NCI-H526 (cell line): ENCODE data around the gene INHBC.
"Not testable (repeated sequence)": the region's sequence is repeated elsewhere in the genome, so short reads cannot be mapped to it uniquely, and the experiment has no call there.

ENCODE experiments used
- DNase-seq, 2 experiments: peaks; one replicate each; lab custom pipeline; 2025; lab: John Stamatoyannopoulos, UW

INHBC gene

DNA sequence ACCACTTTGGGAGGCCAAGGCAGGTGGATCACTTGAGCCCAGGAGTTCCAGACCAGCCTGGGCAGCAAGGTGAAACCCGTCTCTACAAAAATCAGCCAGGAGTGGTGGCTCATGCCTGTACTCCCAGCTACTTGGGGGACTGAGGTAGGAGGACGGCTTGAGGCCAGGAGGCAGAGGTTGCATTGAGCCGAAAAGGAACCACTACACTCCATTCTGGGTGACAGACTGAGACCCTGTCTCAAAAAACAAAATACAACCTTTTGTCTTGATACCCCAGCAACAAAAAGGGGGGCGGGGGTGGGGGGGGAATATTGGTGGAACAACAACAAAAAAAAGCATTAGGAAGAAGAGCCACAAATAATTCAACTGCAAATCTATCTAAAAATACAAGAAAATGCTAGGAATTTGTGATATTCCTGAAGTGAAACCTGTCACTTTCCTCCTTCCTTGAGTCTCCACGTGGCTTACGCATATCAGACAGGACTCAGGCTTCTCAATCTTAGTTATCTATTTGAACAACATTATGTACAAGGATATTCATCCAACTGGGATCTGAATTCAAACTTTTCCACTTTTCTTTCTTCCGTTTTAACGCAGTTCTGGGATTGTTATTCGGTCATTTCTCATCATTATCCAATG is 5.0 kb upstream of the INHBC start:
- no peak for DNase-seq

DNA sequence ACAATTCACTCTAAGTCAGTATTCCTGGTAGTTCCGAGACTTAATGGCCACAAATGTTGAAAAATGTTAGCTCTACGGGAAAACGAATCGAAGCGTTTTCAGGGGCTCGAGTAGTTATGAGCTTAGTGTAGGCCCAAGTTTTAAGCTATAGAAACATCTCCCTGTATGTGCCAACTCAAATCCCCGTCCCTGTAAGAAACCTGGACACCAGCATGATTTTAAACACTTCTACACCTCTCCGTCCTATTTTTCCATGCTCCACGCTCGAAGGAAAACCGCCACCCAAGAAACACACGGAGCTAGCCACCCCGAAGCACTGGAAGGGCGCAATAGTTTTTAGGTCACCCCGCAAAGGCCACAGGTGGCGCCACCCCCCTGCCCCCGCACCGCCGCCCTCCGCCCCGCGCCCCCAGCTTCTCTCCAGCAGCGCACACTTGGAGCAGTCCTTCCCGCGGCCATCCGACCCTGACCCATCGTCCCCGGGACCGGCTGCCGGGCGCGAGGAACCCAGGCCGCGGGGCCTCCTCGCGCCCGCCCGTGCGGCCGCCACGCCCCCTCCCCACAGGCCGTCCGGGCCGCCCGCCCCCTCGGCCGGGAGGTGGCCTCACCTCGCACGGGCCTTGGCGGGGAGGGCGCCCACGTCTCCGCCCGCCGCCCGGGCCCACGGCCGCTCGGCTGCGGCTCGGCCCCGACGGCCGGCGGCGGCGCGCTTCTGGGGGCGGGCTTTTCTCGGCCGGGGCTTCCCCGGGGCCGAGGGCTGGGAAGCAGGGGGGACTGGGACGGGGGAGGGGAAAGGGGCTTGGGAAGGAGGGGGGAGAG is 4.3 kb upstream of the INHBC start:
- DNase-seq = no peak

DNA sequence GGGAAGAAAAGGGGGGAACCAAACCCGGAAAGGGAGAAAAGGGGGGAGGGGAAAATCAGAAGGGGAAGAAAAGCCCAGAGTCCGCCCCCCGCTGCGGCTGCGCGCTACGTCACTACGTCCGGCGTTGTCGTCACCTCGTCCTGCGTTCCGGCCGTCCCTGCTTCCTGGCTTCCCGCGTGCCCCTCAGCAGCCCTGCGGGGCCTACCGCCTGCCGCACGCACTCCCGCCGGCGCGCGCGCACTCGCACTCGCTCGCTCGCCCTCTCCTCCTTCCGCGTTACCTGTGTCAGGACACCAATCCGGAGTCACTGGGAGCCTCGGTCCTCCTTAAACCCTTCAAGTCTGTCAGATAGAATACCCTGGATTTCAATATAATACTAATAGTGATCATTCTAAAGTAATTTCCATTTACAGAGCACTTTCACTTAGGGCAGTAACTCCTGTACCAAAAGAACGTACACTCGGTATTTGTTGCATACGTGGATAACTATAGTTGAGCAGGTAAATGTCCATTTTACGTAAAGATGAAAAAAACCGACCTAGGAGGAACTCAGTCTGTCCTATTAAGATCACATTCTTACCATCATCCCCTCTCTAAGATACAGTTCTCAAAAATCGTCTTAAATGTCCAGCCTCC is 3.5 kb upstream of the INHBC start, which contains the start of gene R3HDM2:
TSS of gene R3HDM2 (minus strand) at position 113 of the 636 bp plus-strand sequence. CDS start 120,615 bp downstream, outside the sequence.
- DNase-seq = peak; percentile 88 to 98

DNA sequence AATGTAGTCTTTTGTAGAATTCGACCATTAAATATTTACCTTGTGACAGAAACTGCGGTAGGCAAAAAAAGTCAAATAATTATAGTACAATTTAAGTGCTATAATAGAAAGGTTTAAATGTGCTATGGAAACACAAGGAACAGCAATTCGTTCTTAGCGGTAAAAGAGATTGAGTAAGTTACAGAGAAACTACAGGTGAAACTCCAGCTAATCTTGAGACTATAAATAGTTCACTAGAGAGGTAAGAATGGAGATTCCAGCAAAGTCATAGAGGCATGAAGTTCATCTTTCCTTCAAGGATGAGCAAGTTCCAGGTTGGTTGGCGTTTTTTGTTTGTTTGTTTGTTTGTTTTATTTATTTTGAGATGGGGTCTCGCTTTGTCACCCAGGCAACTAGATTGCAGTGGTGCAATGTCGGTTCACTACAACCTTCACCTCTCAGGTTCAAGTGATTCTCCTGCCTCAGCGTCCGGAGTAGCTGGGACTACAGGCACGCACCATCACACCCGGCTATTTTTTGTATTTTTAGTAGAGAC is 2.9 kb upstream of the INHBC start:
- no peak for DNase-seq

DNA sequence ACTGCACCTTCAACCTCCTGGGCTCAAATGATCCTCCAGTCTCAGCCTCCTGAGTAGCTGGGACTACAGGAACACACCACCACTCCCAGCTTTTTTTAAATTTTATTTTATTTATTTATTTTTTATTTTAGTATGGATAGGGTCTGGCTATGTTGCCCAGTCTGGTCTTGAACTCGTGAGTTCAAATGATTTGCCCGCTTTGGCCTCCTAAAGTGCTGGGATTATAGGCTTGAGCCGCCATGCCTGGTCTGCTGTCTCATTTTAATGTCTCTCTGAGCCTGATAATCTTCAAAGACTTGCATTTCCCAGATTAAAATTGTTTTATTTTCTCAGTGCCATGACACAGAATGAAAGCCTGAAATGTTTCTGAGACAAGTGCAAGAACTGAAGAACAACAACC is 1.2 kb upstream of the INHBC start:
- DNase-seq = no peak

DNA sequence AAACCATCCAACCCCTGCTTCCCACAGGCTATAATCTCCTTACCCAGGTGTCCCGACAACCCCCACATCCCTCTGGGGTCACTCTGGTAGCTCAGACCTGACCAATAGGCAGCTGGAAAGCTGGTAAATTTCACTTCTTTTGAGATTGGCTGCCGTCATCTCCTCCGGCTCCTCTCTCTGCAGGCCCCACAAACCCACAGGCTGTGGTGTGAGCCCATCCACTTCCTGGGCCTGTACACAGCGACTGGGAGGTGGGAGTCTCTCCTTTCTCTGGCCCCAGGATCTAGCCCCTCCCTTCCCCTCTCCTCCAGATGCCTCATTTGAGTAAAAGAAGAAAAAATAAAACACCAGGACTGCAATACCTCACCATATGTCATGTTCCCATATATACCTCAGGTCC is 709 bp downstream of the INHBC start:
- no peak for DNase-seq

DNA sequence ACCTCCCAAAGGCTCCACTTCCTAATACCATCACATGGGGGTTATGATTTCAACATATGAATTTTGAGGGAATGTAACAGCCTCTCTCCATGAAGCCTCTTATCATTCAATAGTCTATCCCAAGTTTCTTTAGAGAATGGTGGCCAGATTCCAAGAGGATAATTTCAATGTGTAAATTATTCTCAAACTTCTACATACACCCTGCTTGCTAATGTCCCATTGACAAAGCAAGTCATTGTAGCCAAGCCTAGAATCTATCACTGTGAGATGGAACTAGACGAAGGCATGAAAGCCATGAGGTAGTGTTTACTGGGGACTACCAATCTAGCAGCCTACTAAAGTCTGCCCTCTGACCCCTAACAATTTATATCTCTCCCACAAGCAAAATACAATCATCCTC is 3.8 kb downstream of the INHBC start:
- DNase-seq = no peak

DNA sequence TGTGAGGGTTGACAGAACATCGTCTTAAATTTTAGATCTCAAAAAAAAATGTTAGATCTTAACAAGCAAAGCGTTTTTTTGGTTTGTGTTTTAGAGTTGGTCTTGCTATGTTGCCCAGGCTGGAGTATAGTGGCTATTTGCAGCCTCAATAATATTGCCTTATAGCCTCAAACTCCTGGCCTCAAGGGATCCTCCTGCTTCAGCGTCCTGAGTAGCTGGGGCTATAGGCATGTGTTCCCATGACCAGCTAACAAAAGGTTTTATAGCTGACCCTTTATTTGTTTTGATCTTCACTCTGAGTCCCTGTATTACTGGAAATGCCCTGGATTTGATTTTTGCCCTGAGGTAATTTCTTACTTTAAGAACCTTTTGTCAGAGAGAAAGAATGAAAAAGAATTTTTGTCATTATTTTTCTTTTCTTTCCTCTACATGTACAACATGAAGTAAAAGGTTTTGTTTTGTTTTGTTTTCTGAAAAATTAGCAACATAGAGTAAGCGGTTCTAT is 5.2 kb downstream of the INHBC start:
- DNase-seq = no peak

DNA sequence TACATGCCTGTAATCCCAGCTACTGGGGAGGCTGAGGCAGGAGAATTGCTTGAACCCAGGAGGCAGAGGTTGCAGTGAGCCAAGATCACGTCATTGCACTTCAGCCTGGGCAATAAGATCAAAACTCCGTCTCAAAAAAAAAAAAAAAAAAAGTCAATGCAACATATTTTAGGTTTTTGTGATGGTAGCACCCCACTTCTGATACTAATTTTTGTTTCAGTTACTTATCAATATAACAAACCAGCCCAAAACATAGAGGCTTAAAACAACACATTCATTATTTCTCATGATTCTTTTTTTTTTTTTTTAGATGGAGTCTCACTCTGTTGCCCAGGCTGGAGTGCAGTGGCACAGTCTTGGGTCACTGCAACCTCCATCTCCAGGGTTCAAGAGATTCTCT is 6.8 kb downstream of the INHBC start:
- not testable (repeated sequence) for DNase-seq

DNA sequence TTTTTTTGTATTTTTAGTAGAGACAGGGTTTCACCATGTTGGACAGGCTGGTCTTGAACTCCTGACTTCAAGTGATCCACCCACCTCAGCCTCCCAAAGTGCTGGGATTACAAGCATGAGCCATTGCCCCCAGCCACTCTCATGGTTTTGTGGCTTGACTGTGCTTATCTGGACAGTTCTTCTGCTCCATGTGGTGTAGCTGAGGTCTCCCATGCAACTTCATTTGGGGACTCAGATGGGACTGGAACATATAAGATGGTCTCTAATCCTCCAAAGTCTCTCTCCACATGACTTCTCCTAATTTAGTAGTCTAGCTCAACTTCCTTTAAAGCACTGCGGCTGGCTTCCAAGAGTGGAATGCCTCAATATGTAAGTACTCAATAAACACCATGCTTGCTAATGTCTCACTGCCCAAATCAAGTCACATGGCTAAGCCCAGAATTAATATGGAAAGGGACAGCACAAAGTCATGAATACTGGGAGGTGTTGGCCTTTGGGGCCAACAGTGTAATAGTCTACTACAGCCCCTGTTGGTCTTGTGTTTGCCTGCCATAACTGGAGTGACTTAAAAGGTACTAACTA is 7.4 kb downstream of the INHBC start:
- DNase-seq = no peak

DNA sequence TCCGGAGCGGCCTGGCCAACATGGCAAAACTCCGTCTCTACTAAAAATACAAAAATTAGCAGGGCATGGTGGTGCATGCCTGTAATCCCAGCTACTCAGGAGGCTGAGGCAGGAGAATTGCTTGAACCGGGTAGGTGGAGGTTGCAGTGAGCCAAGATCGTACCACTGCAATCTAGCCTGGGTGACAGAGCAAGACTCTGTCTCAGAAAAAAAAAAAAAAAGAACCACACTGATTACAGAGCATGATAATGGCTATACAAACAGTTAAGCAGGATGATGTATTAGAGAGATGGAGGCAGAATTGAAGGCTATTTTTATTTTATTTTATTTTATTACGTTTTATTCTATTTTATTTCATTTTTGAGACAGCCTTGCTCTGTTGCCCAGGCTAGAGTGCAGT is 9.8 kb downstream of the INHBC start:
- DNase-seq = not testable (repeated sequence)

DNA sequence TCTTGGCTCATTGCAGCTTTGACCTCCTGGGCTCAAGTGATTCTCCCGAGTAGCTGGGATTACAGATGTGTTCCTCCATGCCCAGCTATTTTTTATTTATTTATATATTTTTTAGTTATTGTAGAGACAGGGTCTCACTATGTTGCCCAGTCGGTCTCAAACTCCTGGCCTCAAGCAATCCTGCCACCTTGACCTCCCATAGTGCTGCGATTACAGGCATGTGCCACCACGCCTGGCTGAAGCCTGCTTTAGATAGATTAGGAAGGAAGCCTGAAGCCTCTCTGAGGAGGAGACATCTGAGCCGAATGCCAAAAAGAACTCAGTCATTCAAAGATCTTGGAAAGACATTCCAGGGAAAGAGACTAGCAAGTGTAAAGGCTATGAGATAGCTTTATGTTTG is 10.2 kb downstream of the INHBC start:
- no peak for DNase-seq

DNA sequence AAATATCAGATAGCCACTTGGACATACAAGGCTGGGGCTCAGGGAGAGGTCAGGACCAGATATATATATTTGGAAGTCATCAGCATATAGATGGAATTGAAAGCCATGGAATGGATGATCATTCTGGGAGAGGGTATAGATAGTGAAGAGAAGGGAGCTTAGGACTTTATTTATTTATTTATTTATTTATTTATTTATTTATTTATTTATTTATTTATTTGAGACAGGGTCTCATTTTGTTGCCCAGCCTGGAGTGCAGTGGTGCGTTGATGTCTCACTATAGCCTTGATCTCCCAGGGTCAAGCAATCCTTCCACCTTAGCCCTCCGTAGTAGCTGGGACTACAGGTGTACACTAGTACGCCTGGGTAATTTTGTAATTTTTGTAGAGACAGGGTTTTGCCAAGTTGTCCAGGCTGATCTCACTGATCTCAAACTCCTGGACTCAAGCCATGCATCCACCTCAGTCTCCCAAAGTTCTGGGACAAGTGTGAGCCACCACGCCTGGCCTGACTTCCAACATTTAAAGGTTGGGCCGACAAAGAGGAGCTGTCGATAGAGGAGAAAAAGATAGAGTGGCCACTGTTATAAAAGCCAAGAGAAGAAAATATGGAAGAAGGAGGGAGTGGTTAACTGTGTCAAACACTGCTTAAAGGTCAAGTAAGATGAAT is 11.8 kb downstream of the INHBC start:
- DNase-seq = no peak

DNA sequence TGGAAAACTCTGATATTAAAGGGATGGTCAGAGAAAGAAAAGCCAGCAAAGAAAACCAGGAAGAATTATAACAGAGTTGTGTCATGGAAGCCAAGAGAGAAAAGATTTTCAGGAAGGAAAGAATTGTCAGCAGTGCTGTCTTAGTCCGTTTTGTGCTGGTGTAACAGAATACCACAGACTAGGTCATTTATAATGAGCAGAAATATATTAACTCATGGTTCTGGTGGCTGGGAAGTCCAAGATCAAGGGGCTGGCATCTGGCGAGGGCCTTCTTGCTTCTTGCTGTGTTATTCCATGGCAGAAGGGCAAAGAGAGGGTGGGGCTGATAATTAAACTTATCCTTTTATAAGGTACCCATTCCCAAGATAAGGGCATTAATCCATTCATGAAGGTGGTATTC is 14.1 kb downstream of the INHBC start:
- no peak for DNase-seq

DNA sequence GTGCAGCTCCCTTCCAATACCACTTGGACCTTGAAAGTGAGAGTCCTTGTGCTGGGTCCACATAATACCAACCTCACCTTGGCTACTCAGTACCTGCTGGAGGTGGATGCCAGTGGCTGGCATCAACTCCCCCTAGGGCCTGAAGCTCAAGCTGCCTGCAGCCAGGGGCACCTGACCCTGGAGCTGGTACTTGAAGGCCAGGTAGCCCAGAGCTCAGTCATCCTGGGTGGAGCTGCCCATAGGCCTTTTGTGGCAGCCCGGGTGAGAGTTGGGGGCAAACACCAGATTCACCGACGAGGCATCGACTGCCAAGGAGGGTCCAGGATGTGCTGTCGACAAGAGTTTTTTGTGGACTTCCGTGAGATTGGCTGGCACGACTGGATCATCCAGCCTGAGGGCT is 14.8 kb downstream of the INHBC start:
- no peak for DNase-seq

DNA sequence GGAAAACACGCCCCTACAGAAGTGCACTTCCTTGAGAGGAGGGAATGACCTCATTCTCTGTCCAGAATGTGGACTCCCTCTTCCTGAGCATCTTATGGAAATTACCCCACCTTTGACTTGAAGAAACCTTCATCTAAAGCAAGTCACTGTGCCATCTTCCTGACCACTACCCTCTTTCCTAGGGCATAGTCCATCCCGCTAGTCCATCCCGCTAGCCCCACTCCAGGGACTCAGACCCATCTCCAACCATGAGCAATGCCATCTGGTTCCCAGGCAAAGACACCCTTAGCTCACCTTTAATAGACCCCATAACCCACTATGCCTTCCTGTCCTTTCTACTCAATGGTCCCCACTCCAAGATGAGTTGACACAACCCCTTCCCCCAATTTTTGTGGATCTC is 15.5 kb downstream of the INHBC start:
- no peak for DNase-seq

DNA sequence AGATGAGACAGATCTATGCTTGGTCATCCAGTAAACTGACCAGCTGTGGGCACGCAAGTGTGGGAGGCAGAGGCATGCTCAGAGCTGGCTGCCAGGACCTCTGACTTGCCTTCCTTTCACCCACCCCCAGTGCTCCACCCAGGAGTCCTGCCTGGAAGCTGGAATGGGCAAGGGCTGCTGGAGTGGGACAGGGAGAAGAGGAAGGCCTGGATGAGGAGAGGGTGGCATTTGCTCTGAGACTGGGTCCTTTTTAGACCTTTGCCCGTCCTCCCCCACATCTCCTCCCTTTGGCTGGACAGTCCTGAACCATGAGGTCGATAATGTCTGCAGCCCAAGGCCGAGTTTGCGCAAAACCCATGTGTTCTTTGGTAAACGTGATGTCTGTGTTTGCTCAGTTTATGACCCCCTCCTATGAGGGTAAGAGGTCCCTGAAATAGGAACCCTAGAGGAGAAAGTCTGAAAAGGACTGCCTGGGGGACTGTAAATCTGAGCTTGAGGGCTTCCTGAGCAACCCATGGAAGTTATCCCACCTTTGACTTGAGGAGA is 16.7 kb downstream of the INHBC start:
- DNase-seq = no peak

DNA sequence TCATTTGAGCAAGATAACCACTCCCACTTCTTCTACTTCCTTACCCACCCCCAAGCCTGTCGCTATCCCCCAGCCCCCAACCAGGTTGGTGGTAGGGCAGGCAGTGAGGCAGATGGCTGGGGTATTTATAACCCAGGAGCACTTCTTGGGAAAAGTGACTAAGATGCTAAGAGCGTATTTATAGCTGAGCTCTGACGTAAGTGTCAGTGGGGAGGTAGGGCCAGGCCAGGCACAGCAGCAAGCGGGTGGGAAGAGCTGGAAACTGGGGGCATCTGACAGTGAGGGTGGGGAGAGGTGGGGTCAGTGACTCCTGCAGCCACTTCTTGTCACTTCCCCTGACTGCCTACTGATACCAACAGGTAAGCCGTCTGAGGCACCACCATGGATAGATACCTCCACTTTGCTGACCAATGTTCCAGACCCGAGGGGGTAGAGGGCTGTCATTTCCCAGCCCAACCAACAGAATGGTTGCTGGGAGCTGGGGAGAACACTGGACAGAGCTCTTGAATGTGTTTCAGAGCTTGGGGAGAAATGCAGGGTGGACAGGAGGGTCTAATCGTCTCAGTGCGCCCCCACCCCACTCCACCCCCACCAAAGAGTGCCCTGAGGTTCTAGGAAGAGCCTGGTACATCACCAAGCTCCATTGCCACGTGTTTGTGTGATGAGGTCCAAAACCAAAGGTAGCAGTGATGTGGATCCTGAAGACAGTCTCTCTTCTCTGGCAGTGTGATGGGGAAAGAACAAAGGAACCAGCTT is 17.8 kb downstream of the INHBC start:
- no peak for DNase-seq

DNA sequence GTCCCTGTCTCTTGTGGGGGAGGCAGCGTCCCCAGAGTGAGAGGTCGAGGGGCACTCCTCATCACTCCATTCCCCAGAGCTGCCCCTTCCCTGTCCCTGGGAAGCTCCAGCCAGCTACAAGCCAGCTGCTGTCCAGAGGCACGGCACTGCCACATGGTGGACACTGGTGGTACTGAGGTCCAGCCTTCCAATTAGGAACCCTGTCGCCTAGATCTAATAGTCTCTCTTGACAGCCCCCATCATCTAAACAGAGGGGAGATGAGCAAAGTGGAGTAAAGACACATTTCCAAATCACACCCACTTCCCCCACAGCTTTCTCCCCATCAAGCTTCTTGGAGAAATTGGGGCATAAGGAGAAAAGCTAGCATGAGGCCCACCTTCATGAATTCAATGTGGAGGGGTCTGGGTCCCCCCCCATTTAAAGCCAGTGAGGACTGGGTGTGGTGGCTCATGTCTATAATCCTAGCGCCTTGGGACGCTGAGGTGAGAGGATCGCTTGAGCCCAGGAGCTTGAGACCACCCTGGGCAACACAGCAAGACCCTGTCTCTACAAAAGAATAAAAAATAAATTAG is 18.4 kb downstream of the INHBC start:
- DNase-seq = peak; percentile 27 to 82

DNA sequence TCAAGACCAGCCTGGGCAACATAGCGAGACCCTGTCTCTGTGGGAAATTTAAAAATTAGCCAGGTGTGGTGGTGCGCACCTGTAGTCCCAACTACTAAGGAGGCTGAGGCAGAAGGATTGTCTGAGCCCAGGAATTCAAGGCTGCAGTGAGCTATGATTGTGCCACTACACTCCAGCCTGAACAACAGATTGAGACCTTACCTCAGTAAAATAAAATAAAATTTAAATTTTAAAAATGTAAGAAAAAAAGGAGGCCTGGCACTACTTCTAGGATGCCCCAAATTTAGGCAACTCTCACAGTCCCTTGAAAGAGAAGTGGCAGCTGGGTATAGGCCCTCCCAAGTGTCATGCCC is 19.6 kb downstream of the INHBC start:
- no peak for DNase-seq
